HK-2 (cell line): ENCODE measurements around the gene COMMD2.

Source experiments
- DNase-seq: peaks from one replicate; pipeline ENCODE4 v3.0.0-alpha.2; 2018; ENCODE audit not compliant: unreplicated experiment

The COMMD2 gene

DNA sequence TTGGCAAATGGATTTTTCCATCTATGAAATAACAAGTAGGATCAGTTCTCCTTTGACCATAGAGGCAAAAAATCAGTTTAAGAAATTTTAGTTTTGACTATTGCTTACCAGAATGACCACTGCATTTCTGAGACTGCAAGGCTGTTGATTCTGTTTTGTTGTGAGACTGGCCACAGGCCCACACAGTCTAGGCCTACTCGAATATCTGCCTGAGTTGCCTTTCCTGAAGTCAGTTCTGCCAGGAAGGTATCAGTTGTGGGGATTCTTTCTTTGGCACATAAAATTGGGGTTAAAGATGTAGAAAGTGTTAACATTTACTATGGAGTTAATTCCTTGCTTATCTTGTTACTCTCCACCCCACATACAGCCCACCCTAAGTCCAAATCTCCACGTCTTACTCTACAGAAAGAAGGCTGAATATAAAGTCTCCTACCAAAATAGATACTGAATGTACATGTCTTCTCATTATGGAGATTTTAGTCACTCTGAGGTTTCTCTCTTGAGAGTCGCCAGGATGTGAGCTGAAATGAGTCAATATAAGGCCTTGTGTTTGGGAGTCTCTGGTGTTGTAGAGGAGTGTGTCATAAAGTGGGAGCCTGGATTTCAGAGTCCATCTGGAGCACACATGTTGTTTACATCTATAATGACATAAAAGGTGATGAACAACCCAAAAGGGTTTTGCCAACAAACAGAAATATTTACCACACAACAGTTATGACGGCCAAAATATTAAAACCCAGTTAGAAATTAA lies 49.4 kb downstream of the COMMD2 start:
- DNase-seq = no peak

- DNase-seq = no peak
Measured at GRCh38 chr3:149701977-149702350, 50.3 kb downstream of the COMMD2 start.

DNA sequence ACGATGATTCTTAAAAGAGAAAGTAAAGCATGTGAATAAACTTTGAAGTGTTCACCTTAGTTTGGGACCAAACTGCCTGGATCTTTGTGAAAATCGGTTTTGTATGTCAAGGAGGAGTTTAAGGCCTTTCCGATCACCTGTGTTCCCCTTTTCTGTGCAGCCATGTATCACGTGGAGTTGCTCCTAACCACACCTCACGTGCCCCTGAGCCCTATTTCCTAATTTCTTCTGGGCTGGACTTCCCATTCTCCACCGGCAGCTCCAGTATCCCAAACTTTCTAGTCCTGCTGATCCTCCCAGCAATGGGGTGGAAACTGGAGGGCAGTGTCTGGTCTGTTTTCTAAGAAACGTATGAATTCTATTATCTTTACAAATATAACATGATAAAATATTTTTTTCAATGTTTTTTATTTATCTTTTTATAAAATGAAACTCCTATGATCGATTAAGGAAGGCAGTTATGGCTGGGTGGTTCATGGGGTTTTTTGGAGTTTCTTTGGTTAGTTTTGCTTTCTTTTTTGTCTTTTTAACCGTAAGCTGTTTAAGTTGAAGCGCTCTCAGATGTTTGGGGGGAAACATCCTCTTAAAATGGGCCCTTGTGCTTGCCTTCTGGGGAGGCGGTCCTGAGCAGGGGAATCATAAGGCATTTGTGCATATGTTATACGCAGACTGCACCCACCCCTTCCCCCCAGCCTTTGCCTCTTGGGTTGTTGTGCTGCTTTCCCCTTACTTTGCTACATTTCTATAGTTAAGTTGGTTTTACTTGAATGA lies 50.9 kb downstream of the COMMD2 start:
- DNase-seq = no peak
